ENCODE results near the gene GAS2L2.

GRCh38 chr17:35695613-35696012 lies 57.4 kb downstream of the GAS2L2 start:
- TF ChIP-seq CTCF (IDR thresholded peaks at IDR 0.05) (no peak), ZNF121 (CRISPR knock-in tag; IDR thresholded peaks at IDR 0.05) (no peak), CREB1 (CRISPR knock-in tag; IDR thresholded peaks at IDR 0.05) (no peak), E2F4 (CRISPR knock-in tag; IDR thresholded peaks at IDR 0.05; ENCODE audit: borderline replicate concordance, low read depth) (no peak), HMGA2 (CRISPR knock-in tag; IDR thresholded peaks at IDR 0.05) (no peak), TCF7 (CRISPR knock-in tag; IDR thresholded peaks at IDR 0.05; ENCODE audit: low read depth) (no peak), ETV6 (CRISPR knock-in tag; IDR thresholded peaks at IDR 0.05) (no peak)
- TF ChIP-seq, protein P1, sequence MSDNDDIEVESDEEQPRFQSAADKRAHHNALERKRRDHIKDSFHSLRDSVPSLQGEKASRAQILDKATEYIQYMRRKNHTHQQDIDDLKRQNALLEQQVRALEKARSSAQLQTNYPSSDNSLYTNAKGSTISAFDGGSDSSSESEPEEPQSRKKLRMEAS (CRISPR knock-in tag; IDR thresholded peaks at IDR 0.05): no peak
